OCI-LY7 (cell line): ENCODE results near the gene TWF2. TPM values are rescaled to one million over a fixed set of nuclear protein-coding genes. Genes with fewer than 3 reads are reported as not detected.

Source experiments
- BruUV-seq: library from RNA; stranded (reverse); fragments of 400-500 nt; replicated peaks from 2 replicates; lab custom pipeline; 2021; lab: Mats Ljungman, UMichigan
- CTCF ChIA-PET: fragments of 300-600 bp; sonication (Branson Sonifier 250); formaldehyde crosslinking; loops from one replicate; lab custom pipeline; 2022; ENCODE audit warnings: antibody characterized with exemption; ENCODE audit not compliant: unreplicated experiment; lab: Charles Lee
- POLR2A ChIA-PET: fragments of 300-600 bp; sonication (Branson Sonifier 250); formaldehyde crosslinking; loops from one replicate; lab custom pipeline; 2022; ENCODE audit warnings: antibody characterized with exemption; lab: Charles Lee
- DNase-seq: peaks from one replicate; pipeline ENCODE4 v3.0.0-alpha.2; 2015; ENCODE audit warnings: low spot score
- H2AFZ ChIP-seq: fragments of 200-600 bp; sonication (generic), shearing (Covaris generic); 2 replicates; pipeline ENCODE4 v1.6.1; 2014; ENCODE audit warnings: mild to moderate bottlenecking, antibody characterized with exemption, low read length, moderate library complexity
- H3K27ac ChIP-seq: fragments of 200-600 bp; sonication (generic); 2 replicates; pipeline ENCODE4 v1.5.1; 2014; ENCODE audit warnings: mixed run types, low read depth, mild to moderate bottlenecking, moderate library complexity, low read length, inconsistent platforms; ENCODE audit not compliant: poor library complexity, severe bottlenecking
- H3K36me3 ChIP-seq: fragments of 200-600 bp; sonication (generic); 2 replicates; pipeline ENCODE4 v1.6.1; 2014; ENCODE audit warnings: mild to moderate bottlenecking, antibody characterized with exemption, low read length, moderate library complexity, mixed read lengths; ENCODE audit not compliant: insufficient read depth
- H3K4me1 ChIP-seq: fragments of 200-600 bp; sonication (generic); 2 replicates; pipeline ENCODE4 v1.5.1; 2014; ENCODE audit warnings: mild to moderate bottlenecking, low read length; ENCODE audit not compliant: insufficient read depth, poor library complexity, severe bottlenecking
- H3K4me2 ChIP-seq: fragments of 200-600 bp; sonication (generic); 2 replicates; pipeline ENCODE4 v1.6.1; 2014; ENCODE audit warnings: mild to moderate bottlenecking, low read length
- H3K4me3 ChIP-seq: fragments of 200-600 bp; sonication (generic); 2 replicates; pipeline ENCODE4 v1.5.1; 2014; ENCODE audit warnings: mild to moderate bottlenecking, low read depth, low read length; ENCODE audit not compliant: poor library complexity, severe bottlenecking
- H3K79me2 ChIP-seq: fragments of 200-600 bp; sonication (generic); 2 replicates; pipeline ENCODE4 v1.6.1; 2016; ENCODE audit warnings: low read depth, mild to moderate bottlenecking, low read length, moderate library complexity, mixed read lengths; ENCODE audit not compliant: insufficient read depth
- H3K9me2 ChIP-seq: fragments of 200-600 bp; sonication (generic); 2 replicates; pipeline ENCODE4 v1.6.1; 2016; ENCODE audit warnings: mild to moderate bottlenecking, low read length, mixed read lengths; ENCODE audit not compliant: insufficient read depth
- H3K9me3 ChIP-seq: fragments of 200-600 bp; sonication (generic); 2 replicates; pipeline ENCODE4 v1.6.1; 2014; ENCODE audit warnings: mild to moderate bottlenecking, mixed run types, low read length, mixed read lengths
- H4K20me1 ChIP-seq: fragments of 200-600 bp; sonication (generic); 2 replicates; pipeline ENCODE4 v1.6.1; 2014; ENCODE audit warnings: mild to moderate bottlenecking, antibody characterized with exemption, low read length, moderate library complexity, mixed read lengths; ENCODE audit not compliant: insufficient read depth
- EZH2phosphoT487 ChIP-seq: fragments of 200-600 bp; sonication (generic); IDR thresholded peaks from 2 replicates; pipeline ENCODE4 v1.6.1; 2018; ENCODE audit warnings: low read depth, borderline replicate concordance, mild to moderate bottlenecking, mixed run types, antibody characterized with exemption, low read length, moderate library complexity, mixed read lengths
- intact Hi-C: fragments of 100-400 bp; cut with micrococcal nuclease; formaldehyde crosslinking; loops from one replicate; pipeline ENCODE4 v1.10.0; 2022; ENCODE audit not compliant: unreplicated experiment
- total RNA-seq, 2 experiments: library from RNA; depleted of rRNA in 1 of 2; stranded (reverse); fragments of >200 nt in 1 of 2; shearing (Covaris generic) in 1 of 2; gene quantifications; 2 replicates each; pipeline ENCODE4 v1.2.3, GENCODE V29; 2014 to 2022
- TF ChIP-seq, protein P1 (sequence below): fragments of 200-600 bp; sonication (generic); conservative IDR thresholded peaks from 2 replicates; pipeline ENCODE4 v1.5.1; 2014; ENCODE audit warnings: mild to moderate bottlenecking, antibody characterized with exemption, low read length, moderate library complexity, mixed read lengths

Gene TWF2
- total RNA-seq, 2 experiments from 2014 or later: 52.8 to 64.9 TPM

DNA sequence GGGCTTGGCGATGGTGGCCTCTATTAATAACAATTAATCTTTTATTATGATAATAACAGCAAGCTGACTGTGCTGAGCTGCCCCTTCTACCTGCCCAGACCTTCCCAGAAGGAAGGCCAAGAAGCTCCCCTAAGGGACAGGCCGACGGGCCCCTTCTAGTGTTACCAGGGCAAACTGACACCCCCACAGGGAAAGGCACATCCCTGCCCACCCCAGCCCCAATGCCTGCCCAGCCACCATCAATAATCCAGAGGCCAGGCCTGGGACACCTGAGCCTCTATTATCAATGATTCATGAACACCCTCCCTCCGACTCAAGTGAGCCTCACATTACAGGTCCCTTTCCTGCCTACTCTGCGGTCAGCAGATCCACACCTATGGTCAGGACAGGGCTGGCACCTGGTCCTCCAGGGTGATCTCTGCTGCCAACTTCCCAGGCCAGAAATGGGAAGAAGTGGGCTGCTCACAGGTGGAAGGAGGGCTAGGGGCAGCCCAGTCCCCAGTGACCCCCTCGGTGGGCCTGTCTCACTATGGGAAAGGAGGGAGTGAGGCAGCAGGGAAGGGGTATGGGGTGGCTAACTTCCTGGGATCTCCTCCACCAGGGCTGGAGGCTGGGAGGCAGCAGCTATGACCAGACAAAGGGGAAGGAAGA, 1.8 kb downstream of the TWF2 start:
- ChIA-PET POLR2A (interaction anchor here (0.6 to 2.8 kb wide), 6 partner anchors 11 to 85 kb away, joined by 3 to 27 read pairs (median 3); partner anchors contain the start of gene TLR9), CTCF (interaction anchor here (2.8 kb wide), 1 partner anchor 12 kb away, joined by 8 read pairs; the partner anchor contains the start of gene TLR9)
- H2AFZ ChIP-seq: no peak overlapping the region
- no peaks in the 10 kb centered on the region for H3K9me2 ChIP-seq
- no peak for DNase-seq
- TF ChIP-seq, protein P1, sequence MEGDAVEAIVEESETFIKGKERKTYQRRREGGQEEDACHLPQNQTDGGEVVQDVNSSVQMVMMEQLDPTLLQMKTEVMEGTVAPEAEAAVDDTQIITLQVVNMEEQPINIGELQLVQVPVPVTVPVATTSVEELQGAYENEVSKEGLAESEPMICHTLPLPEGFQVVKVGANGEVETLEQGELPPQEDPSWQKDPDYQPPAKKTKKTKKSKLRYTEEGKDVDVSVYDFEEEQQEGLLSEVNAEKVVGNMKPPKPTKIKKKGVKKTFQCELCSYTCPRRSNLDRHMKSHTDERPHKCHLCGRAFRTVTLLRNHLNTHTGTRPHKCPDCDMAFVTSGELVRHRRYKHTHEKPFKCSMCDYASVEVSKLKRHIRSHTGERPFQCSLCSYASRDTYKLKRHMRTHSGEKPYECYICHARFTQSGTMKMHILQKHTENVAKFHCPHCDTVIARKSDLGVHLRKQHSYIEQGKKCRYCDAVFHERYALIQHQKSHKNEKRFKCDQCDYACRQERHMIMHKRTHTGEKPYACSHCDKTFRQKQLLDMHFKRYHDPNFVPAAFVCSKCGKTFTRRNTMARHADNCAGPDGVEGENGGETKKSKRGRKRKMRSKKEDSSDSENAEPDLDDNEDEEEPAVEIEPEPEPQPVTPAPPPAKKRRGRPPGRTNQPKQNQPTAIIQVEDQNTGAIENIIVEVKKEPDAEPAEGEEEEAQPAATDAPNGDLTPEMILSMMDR: no peak
- no peak for TF ChIP-seq EZH2phosphoT487
- H3K4me3 ChIP-seq: peak overlapping the region; percentile 81
- peaks cover 29% of the 10 kb centered on the region for H3K4me1 ChIP-seq
- peaks cover 17% of the 10 kb centered on the region; the same call in 1 of the 2 replicates for H3K36me3 ChIP-seq
- peak overlapping the region; percentile 73 for H3K4me2 ChIP-seq
- no peak overlapping the region for H3K27ac ChIP-seq
- intact Hi-C loops: no loop called here
- H3K79me2 ChIP-seq: peaks cover 22% of the 10 kb centered on the region; the same call in 1 of the 2 replicates
- BruUV-seq: no TSS peak
- no peaks in the 10 kb centered on the region for H4K20me1 ChIP-seq
- H3K9me3 ChIP-seq: no peaks in the 10 kb centered on the region

DNA sequence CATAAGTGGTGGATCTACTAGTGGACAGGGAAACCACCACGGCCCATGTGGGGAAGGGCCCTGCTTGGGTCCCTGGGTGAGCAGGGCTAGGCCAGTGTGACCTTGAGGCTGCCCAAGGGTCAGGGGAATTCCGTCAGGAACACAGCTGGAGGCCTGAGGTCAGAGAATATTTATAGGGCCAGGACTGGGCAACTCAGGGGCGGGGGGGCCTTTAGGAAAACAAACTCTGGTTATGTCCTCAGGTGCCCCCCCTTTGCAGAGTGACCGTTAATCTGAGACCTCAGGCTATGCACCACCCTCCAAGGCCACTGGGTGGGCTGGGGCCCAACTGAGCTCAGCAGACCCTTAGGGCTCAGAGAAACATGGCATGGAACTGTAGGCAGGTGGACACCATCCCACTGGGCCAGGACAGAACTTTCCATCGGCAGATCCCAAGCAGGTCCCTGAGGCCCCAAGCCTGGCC, 2.5 kb downstream of the TWF2 start:
- POLR2A ChIA-PET: interaction anchor here (0.6 to 2.8 kb wide), 3 partner anchors 11 to 16 kb away, joined by 3 to 27 read pairs (median 4); partner anchors contain the start of gene TLR9
- no peak overlapping the region for H3K27ac ChIP-seq
- no peaks in the 10 kb centered on the region for H4K20me1 ChIP-seq
- no peak for DNase-seq
- CTCF ChIA-PET: interaction anchor here (2.8 kb wide), 1 partner anchor 11 kb away, joined by 8 read pairs; the partner anchor contains the start of gene TLR9
- H3K79me2 ChIP-seq: peaks cover 22% of the 10 kb centered on the region; the same call in 1 of the 2 replicates
- H3K4me2 ChIP-seq: peak overlapping the region; percentile 73; the same call in 1 of the 2 replicates
- intact Hi-C loops: no loop called here
- no peak for TF ChIP-seq EZH2phosphoT487
- TF ChIP-seq, protein P1: no peak
- H3K9me3 ChIP-seq: no peaks in the 10 kb centered on the region
- BruUV-seq: no TSS peak
- H3K4me1 ChIP-seq: peaks cover 30% of the 10 kb centered on the region
- H3K4me3 ChIP-seq: no peak overlapping the region
- H3K36me3 ChIP-seq: peaks cover 20% of the 10 kb centered on the region; the same call in 1 of the 2 replicates
- H2AFZ ChIP-seq: no peak overlapping the region
- no peaks in the 10 kb centered on the region for H3K9me2 ChIP-seq
